DND-41 (cell line): ENCODE measurements around the gene MDFI.
A peak's percentile ranks its signal among the peaks of the same experiment; 100 is the strongest.

Experiments used
- ATAC-seq: fragments of 200-7000 bp; cut with Tn5 transposase; 3 replicates; pipeline ENCODE4 v1.9.1; 2021; ENCODE audit warnings: low read depth; ENCODE audit not compliant: insufficient read depth
- DNase-seq: peaks from one replicate; pipeline ENCODE4 v3.0.0-alpha.2; 2020
- H2AFZ ChIP-seq: 2 replicates; pipeline ENCODE4 v1.6.0; 2012; ENCODE audit warnings: low read depth, low read length
- H3K27ac ChIP-seq: 2 replicates; pipeline ENCODE4 v1.5.1; 2012; ENCODE audit warnings: low read length, inconsistent platforms
- H3K27me3 ChIP-seq: fragments of 200-600 bp; sonication (generic); 2 replicates; pipeline ENCODE4 v1.6.0; 2012; ENCODE audit warnings: low read length, mild to moderate bottlenecking, inconsistent platforms; ENCODE audit not compliant: insufficient read depth, poor library complexity
- H3K36me3 ChIP-seq: 2 replicates; pipeline ENCODE4 v1.5.1; 2012; ENCODE audit warnings: low read length, inconsistent platforms; ENCODE audit not compliant: insufficient read depth
- H3K4me1 ChIP-seq: 2 replicates; pipeline ENCODE4 v1.5.1; 2012; ENCODE audit warnings: mild to moderate bottlenecking, low read length; ENCODE audit not compliant: insufficient read depth
- H3K4me2 ChIP-seq: 2 replicates; pipeline ENCODE4 v1.6.0; 2012; ENCODE audit warnings: mild to moderate bottlenecking, moderate library complexity, low read length, inconsistent platforms; ENCODE audit not compliant: insufficient read depth
- H3K4me3 ChIP-seq, 2 experiments: fragments of 200-600 bp in 1 of 2; shearing (Covaris generic) in 1 of 2; 2 replicates each; pipeline ENCODE4 v1.5.1; 2012 to 2016; ENCODE audit warnings: inconsistent platforms in 2 of 2, low read length in 2 of 2, mild to moderate bottlenecking in 2 of 2, low read depth in 1 of 2, moderate library complexity in 1 of 2
- H3K79me2 ChIP-seq: 2 replicates; pipeline ENCODE4 v1.6.0; 2012; ENCODE audit warnings: low read length, inconsistent platforms; ENCODE audit not compliant: insufficient read depth
- H3K9ac ChIP-seq: 2 replicates; pipeline ENCODE4 v1.6.0; 2012; ENCODE audit warnings: low read depth, mild to moderate bottlenecking, inconsistent platforms, low read length, moderate library complexity
- H3K9me3 ChIP-seq: 2 replicates; pipeline ENCODE4 v1.5.1; 2012; ENCODE audit warnings: low read length, moderate library complexity, mild to moderate bottlenecking, inconsistent platforms; ENCODE audit not compliant: insufficient read depth, severe bottlenecking
- H4K20me1 ChIP-seq: 2 replicates; pipeline ENCODE4 v1.6.0; 2012; ENCODE audit warnings: low read length; ENCODE audit not compliant: insufficient read depth
- CTCF ChIP-seq: IDR thresholded peaks from 2 replicates; pipeline ENCODE4 v1.5.1; 2012; ENCODE audit warnings: borderline replicate concordance, low read length, moderate library complexity, mild to moderate bottlenecking; ENCODE audit not compliant: poor library complexity, severe bottlenecking; ENCODE audit errors: extremely low read depth
- EZH2 ChIP-seq: IDR thresholded peaks from 3 replicates; pipeline ENCODE4 v1.6.1; 2012; ENCODE audit warnings: borderline replicate concordance, low read depth, mild to moderate bottlenecking, moderate library complexity, low read length, inconsistent platforms; ENCODE audit not compliant: severe bottlenecking

MDFI gene

GRCh38 chr6:41643899-41644269, 5.6 kb downstream of the MDFI start:
- Histone ChIP-seq H3K79me2 (no peaks in the 10 kb centered on the region), H2AFZ (no peak overlapping the region), H3K4me3 (no peak overlapping the region)

GRCh38 chr6:41644297-41644879, 6.1 kb downstream of the MDFI start:
- Histone ChIP-seq H3K79me2 (no peaks in the 10 kb centered on the region), H3K4me2 (no peak overlapping the region), H4K20me1 (no peaks in the 10 kb centered on the region; the same call in 1 of the 2 replicates), H3K9me3 (no peaks in the 10 kb centered on the region), H3K27ac (no peak overlapping the region), H3K9ac (no peak overlapping the region), H3K4me3 (no peak overlapping the region), H3K4me1 (peaks cover 6% of the 10 kb centered on the region), H2AFZ (no peak overlapping the region), H3K27me3 (no peaks in the 10 kb centered on the region), H3K36me3 (peaks cover 11% of the 10 kb centered on the region)
- no peak for DNase-seq
- TF ChIP-seq CTCF (no peak), EZH2 (no peak)
- ATAC-seq: no peak

More at GRCh38 chr6:41643899-41644269, 5.6 kb downstream of the MDFI start:
- DNase-seq (no peak), ATAC-seq (no peak)
- Histone ChIP-seq H3K9ac (no peak overlapping the region), H3K27ac (0 out of 2 replicates have a peak overlapping the region, but pooled peaks have one; percentile 30), H3K4me2 (no peak overlapping the region), H3K27me3 (peaks cover 1% of the 10 kb centered on the region), H3K9me3 (no peaks in the 10 kb centered on the region), H4K20me1 (no peaks in the 10 kb centered on the region; the same call in 1 of the 2 replicates), H3K36me3 (peaks cover 11% of the 10 kb centered on the region), H3K4me1 (peaks cover 11% of the 10 kb centered on the region)
- no peak for TF ChIP-seq CTCF
- no peak for TF ChIP-seq EZH2

- Histone ChIP-seq H3K27ac (no peak overlapping the region), H3K9ac (no peak overlapping the region), H3K4me3 (no peak overlapping the region), H4K20me1 (no peaks in the 10 kb centered on the region; the same call in 1 of the 2 replicates), H3K4me1 (no peaks in the 10 kb centered on the region), H2AFZ (no peak overlapping the region), H3K79me2 (no peaks in the 10 kb centered on the region), H3K36me3 (peaks cover 11% of the 10 kb centered on the region), H3K27me3 (no peaks in the 10 kb centered on the region), H3K4me2 (no peak overlapping the region), H3K9me3 (no peaks in the 10 kb centered on the region)
- no peak for ATAC-seq
- no peak for TF ChIP-seq EZH2
- no peak for TF ChIP-seq CTCF
- DNase-seq: no peak
These were observed 6.8 kb downstream of the MDFI start for GRCh38 chr6:41645007-41645618.
